Fibroblast of gingiva (primary cell): Measurements from ENCODE around the gene PIANP.

Experiments
- DNase-seq: peaks from one replicate; pipeline ENCODE4 v3.0.0-alpha.2; 2011; ENCODE audit warnings: low read depth

Gene PIANP

DNA sequence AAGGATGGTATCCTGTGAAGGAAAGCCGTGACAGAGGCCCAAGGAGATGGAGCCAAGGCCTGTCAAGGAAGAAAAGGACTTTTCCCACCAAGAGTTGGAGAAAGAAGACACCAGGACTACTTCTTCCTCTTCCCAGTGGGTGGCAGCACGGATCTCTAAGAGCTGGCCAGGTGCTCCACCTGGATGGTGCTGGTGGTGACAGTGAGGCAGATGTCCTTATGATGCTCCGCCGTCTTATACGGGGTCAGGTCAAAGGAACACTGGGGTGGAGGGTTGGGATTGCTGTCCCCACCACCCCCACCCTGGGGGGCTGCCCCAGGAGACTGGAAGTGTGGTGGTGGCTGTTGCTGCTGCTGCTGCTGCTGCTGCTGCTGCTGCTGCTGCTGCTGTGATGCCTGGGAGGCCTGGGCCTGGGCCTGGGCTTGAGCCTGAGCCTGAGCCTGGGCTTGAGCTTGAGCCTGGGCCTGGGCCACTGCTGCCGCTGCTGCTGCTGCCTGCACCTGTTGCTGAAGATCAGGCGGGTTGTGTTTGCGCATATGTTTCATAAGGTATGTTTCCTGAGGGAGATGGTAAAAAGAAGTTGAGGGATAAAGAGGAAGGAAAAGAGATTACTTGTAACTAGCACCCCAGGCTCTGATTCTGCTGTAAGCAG, 32.9 kb downstream of the PIANP start:
- no peak for DNase-seq

- DNase-seq = no peak
Observed at GRCh38 chr12:6666211-6666610, 34.4 kb downstream of the PIANP start.

DNA sequence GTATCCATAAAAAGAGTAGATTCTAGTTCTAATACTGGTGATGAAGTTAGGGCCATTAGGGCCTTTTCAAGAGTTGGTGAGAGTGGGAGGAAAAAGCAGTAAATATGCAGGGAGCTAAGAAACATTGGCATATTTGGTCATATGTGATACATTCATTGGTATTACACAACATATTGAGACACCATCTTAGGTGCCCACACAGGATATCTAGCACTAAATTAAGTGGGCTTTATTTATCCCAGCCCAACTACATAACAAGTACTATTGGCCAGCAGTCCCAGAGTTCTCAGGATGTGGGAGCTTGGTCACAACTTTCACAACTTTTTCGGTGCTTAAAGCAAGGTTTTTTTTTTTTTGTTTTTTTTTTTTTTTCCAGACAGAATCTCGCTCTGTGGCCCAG, 35.7 kb downstream of the PIANP start:
- no peak for DNase-seq

DNA sequence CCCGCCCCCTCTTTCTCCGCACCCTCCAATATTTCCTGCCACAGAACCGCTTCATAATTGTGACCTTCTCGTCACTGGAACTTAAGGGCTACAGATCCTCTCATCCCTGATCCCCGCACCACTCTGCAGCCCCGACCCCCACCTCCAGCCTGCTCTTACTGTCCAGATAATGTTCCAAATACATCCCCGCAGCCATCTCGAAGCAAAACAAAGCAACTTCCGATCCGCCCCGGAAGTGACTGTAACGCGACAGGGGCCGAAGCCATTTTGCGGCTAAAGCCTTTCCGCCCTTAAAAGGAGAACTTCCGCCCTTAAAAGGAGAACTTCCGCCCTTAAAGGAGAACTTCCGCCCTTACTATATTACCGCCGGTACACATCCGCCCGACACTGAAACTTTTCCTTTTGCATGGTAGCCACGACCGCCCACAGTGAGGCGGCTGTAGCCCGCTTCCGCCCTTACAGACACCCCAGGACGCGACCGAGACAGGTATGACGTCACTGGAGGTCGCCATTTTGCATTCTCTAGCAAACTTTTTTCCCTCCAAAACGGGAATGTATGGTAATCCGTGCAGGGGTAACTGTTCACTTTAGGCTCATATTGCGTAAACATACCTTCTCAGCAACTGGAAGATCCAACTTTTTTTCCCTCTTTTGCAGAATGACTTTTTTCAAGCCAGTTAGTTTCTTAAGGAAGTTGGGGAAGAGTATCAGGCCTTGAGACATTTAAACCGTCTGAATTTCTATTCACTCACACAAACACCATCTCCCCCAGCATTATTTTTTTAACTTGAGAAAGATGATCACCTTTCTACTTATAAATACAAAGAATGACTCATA, 37.5 kb downstream of the PIANP start, which contains the start of gene ING4:
TSS of gene ING4 (minus strand) at position 214 of the 837 bp plus-strand sequence. CDS start at position 196, 18 bp downstream.
- peak; percentile 99 for DNase-seq

DNA sequence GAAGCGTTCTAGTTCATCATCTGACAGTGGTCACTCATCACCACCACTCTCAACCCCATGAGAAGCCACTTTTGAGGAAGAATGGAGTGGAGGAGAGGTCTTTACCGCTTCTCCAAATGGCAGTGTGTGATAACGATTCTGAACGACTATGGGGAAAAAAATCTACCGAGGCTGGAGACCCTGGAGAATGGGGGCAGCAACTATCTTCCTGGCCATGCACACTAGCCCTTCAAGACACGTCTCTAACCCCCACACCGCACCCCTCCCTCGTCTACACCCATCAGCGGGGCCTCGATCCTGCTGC, 38.1 kb downstream of the PIANP start:
- no peak for DNase-seq

DNA sequence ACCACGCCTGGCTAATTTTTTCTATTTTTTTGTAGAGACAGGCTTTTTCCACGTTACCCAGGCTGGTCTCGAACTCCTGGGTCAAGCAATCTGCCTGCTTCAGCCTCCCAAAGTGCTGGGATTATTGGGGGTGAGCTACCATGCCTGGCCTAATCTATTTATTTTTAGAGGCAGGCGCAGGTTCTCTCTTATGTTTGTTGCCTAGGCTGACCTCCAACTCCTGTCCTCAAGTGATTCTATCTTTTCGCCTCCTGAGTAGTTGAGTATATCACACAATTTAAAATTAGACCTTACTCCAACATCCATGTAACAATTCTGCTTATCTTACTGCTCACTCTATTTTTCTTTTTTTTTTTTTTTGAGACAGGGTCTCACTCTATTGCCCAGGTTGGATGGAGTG, 46.6 kb downstream of the PIANP start:
- no peak for DNase-seq

GRCh38 chr12:6653342-6653741, 47.3 kb downstream of the PIANP start:
- DNase-seq = no peak

GRCh38 chr12:6652391-6652790, 48.2 kb downstream of the PIANP start:
- DNase-seq = no peak

DNA sequence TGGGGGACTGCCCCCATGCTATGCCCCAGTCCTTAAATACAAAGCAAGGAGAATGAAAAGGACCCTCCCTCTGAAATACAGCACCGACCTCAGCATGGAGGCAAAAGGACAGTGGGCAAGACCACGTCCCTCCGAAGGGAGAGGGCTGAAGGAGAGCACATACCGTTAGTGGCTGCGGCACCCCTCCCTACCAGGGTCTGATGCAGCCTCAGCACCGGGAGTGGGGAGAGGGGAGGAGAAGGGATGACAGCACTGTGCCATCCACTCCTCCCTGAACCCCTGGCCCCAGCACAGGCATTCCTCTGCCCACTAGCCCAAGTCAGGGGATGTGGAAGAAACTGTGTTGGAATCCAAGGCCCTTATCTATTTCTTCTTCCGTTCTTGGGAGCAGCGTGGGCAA, 49.8 kb downstream of the PIANP start:
- no peak for DNase-seq

DNA sequence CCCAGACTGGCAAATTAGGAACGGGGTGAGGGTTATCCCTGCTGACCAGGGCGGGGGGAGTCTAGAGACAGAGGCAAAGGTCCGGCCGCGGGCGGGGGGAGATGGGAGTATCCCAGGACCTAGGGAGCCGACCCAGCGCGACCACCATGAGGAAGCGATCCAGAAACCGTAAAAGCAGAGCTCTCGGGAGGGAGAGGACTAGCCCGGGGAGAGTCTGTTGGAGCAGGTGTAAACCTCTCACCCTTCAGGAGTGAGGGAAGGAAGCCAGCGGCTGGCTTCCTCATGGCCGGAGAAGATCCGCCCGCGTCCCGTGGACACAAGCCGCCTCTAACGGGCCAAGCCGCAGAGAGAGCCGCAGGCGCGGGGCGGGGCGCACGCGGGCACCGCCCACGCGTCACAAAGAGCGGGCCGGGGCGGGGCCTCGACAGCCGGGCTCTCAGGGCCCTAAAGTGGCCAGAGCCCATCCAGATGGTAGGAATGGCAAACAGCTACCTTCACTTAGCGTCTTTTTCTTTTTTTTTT, 53.5 kb downstream of the PIANP start, which contains the start of gene ACRBP:
TSS of gene ACRBP (minus strand) at position 350 of the 522 bp plus-strand sequence. CDS start at position 284, 66 bp downstream.
- peak; percentile 54 for DNase-seq

- no peak for DNase-seq
Observed at GRCh38 chr12:6646276-6647082, 54.1 kb downstream of the PIANP start.

- DNase-seq = no peak
Observed at GRCh38 chr12:6644903-6645302, 55.7 kb downstream of the PIANP start.

GRCh38 chr12:6644257-6644596, 56.4 kb downstream of the PIANP start:
- DNase-seq = no peak
